Measurements from ENCODE around the gene OR2D2.
"Not testable (repeated sequence)": the region's sequence is repeated elsewhere in the genome, so short reads cannot be mapped to it uniquely, and the experiment has no call there.

OR2D2 gene

DNA sequence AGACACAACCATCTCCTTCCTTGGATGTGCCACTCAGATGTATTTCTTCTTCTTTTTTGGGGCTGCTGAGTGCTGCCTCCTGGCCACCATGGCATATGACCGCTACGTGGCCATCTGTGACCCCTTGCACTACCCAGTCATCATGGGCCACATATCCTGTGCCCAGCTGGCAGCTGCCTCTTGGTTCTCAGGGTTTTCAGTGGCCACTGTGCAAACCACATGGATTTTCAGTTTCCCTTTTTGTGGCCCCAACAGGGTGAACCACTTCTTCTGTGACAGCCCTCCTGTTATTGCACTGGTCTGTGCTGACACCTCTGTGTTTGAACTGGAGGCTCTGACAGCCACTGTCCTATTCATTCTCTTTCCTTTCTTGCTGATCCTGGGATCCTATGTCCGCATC lies 15.4 kb downstream of the OR2D2 start:
- no peak for DNase-seq (ENCODE audit: low read depth)

DNA sequence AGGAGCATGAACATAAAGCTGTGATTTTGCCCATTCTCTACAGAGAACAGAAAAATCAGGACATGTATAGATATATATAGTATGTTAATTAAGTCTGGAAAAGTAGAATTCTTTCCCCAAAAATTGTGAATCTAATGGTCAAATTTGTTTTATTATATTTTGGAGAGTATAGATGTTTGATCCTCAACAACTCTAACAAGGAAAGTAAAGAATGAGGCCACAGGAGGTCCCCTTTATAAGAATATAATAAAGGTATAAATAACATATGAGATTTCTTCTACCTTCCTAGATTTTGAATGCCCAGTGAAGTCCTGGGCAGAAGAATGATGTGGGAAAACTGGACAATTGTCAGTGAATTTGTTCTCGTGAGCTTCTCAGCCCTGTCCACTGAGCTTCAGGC lies 16.0 kb downstream of the OR2D2 start, which contains the start of gene OR10A4:
OR10A4 (plus strand) TSS at position 301 of the 400 bp plus-strand sequence; CDS start at position 324, 23 bp downstream.
- no peak for DNase-seq (ENCODE audit: low read depth)

DNA sequence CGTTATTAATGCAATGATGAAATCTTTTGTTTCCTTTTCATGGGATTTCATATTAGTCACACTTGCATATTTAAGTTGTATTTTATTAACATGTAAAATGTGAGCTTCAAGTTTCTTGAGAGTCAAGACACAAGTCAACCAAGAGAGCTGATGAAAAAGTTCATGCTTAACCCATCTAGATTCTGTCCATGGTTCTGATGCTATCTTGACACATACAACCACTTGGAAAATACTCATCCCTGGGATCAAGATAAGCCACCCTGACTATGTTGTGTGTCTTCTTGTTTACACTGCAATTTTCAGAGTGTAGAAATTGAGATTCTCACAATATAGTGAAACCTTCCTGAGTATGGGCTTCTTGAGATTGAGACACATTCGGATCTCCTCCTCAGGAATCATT lies 16.5 kb downstream of the OR2D2 start:
- DNase-seq (ENCODE audit: low read depth), result no peak

DNA sequence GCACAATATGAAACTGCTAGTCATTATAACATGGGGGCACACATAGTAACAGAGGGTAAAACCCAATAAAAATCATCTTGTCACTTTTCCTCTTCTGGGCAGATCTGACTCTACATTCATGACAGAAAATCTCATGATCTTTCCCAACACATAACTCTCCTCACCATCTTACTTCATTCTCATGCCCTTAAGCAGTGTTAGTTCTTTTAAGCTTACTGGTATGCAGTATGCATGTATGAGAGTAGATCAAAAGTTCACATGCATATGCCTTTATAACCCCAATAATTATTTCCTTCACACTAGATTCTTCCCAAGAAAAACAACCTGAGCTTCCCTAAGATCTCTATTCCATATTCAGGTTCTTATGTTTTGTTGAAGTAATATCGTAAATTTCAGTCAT lies 21.0 kb downstream of the OR2D2 start:
- no peak for DNase-seq (ENCODE audit: low read depth)

DNA sequence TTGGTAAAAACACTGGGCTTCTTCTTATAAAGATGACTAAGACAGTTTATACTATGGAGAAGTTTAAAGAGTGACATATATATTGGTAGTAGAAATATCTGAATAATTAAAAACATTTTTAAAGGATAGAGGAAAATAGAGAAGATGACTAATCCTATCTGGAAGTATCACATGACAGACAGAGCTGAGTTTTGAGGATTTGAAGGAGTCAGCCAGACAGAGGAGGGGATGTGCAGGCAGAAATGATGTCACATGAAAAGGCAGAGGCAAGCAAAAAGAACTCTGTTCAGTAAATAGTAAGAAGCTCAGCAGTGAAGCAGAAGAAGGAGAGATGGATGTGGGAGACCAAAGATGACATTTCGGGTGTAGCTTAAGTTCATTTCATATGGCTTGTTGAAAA lies 27.9 kb downstream of the OR2D2 start:
- no peak for DNase-seq (ENCODE audit: low read depth)

DNA sequence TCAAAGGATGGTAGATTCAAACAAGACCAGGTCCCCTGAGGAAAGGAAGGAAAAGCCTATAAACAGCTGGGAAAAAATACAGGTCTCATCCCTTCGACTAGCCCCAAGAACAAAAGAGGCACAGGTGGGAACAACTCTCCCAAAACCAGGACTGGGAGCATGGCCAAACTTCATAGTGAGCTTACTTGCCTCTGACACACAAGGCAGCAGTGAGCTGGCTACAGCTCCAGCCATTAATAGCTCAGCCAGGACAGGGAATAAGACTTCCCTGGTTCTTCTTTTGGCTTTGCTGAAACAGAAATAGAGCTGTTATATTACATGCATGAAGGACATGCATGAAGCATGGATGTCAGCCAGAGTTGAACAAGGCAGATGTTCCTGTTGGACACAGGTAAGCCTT lies 29.3 kb downstream of the OR2D2 start, which contains the start of gene OR10A2:
OR10A2 (plus strand) TSS at position 97 of the 400 bp plus-strand sequence. CDS start 6,698 bp downstream, outside the sequence.
- DNase-seq (ENCODE audit: low read depth), result no peak

DNA sequence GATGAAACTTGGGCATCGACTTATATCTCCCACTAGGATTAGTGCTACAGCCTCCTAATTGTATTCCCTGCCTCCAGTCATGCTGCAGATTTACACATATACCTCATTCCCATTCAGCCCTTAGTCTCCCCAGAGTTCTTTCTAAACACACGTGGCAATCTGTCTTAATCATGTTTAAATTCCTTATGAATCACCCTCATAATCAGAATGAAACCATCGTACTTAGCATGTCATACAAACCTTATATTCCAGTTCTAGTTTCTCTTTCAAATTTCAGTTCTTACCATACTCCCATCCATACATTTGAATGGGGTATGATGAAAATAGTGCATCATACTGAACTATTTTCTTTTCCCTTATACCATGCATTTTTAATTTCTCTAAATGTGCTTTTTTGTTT lies 35.4 kb downstream of the OR2D2 start:
- DNase-seq (ENCODE audit: low read depth), result no peak

DNA sequence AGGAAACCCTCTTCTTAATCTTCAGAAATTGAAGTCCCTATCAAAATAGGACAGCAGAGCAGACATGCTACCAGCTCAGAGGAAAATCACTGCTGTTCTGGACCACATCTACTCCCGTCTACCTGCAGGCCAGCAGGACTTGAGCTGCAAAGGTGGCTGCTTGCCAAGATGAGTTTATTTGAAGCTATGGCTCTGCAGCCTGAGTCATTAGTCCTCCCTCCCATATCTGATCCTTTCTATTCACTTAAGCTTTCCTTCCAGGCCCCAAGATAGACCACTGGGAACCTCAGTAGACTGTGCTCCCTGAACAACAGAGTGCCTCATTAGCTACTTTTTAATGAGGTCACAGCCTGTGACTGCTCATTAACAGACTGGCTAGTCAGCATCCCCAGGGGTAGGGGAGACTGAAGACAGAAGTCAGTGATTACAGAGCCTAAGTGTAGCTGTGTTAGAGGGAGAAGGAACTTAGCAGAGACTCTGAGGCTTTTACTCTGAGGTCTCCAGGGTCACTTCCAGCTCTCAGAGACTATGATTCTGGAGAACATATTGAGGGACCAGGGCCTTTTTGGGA lies 36.2 kb downstream of the OR2D2 start:
- no peak for DNase-seq (ENCODE audit: low read depth)

DNA sequence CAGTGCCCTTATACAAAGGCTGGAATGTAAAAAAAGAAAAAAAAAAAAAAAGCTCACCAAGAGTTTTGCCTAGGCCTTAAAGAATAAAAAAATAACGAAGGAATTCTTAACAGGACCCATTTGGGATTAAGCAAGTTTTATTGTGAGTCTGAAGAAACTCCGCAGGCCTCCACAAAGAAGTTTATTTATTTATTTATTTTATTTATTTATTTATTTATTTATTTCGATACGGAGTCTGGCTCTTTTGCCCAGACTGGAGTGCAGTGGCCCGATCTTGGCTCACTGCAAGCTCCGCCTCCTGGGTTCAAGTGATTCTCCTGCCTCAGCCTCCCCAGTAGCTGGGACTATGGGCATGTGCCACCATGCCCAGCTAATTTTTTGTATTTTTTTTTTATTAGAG lies 37.5 kb downstream of the OR2D2 start:
- DNase-seq (ENCODE audit: low read depth), result not testable (repeated sequence)

DNA sequence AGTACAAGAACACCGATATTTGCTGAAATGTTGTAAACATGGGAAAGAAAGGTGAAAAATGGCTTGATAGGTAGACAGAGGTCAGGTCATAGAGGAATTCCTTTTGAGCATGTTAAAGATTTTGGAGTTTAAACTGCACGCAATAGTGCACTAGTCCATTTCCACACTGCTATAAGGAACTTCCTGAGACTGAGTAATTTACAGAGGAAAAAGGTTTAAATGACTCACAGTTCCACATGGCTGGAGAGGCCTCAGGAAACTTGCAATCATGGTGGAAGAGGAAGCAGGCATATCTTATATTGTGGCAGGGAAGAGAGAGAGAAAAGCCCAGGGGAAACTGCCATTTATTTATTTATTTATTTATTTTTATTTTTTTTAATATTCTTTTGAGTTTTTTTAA lies 41.8 kb downstream of the OR2D2 start:
- DNase-seq (ENCODE audit: low read depth), result no peak

DNA sequence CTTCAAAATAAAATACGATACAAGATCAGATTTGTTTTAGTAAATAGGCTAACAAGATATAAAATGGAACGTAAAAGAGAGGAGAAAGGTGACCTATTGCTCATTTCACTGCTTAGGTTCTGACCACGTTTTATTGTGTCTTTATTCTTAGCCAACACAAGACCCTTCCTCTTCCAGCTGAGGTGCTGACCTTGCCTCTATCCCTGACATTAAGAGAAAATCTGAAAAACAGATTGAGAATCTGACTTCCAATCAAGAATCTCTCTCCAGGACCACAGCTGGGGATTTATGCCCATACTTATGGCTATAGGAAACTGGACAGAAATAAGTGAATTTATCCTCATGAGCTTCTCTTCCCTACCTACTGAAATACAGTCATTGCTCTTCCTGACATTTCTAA lies 46.9 kb downstream of the OR2D2 start, which contains the start of gene OR10A5:
OR10A5 (plus strand) TSS at position 301 of the 400 bp plus-strand sequence; CDS start at position 301, 0 bp downstream.
- DNase-seq (ENCODE audit: low read depth), result no peak

DNA sequence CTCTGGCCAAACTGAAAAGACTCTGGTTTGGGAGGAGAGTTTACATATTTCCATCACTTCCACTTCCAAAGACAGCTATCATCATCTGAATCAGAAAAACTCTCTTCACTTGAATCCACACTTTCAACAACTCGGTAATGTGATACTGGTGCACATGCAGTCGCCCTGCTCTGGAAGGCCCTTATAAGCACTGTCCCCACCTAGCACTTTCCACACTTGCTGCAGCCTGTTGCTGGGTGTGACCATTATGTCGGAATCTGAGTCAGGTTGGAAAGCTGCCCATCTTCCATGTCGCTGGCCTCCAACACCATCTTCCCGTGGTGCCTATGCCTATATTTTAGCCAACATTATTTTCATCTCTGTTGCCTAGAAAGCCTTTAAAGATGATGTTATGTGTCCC lies 47.9 kb downstream of the OR2D2 start:
- DNase-seq (ENCODE audit: low read depth), result no peak

DNA sequence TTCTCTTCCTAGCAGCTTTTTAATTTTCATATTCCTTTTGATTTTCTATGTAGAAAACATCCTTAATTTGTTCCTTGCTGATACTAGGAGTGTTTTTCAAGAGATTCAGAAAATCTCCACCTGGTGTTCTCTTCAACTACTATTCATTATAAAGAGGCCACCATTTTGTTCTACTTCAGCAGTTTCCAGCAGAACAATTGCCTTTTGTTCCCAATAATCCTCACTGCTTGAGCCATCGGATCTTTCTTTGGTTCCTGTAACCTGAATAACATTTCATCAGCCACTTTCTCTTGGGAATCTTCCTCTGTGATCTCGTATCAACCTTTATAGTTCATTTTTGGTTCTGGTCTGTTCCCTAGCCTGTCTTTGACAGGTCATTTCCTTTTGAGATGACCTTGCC lies 48.6 kb downstream of the OR2D2 start:
- DNase-seq (ENCODE audit: low read depth), result no peak

DNA sequence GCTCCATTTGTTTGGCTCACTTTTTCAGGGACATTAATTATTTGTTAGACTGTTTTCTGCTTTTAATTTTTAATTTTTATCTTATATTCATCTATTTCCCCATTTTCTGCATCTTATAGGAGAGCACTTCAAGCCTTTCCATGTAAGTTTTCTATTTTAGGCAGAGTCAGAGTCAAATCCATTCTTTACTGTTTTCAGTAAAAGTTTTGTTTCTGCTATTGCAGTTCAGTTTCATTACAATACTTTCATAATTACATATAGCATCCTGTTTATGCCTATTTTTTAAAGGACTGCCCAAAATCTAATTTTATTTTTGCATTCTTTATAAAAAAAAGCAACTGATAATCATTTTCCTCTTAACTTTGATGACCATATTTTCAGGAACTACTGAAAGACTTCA lies 50.6 kb downstream of the OR2D2 start:
- no peak for DNase-seq (ENCODE audit: low read depth)
